Mucosa of rectum (tissue), 2 donors: Measurements from ENCODE around the gene NDRG2.
"Not testable (repeated sequence)": the region's sequence is repeated elsewhere in the genome, so short reads cannot be mapped to it uniquely, and the experiment has no call there.

ENCODE experiments used
- H3K27ac ChIP-seq, 2 donors: one replicate each; pipeline ENCODE4 v1.7.0; 2013; ENCODE audit warnings: inconsistent platforms in 2 of 2, low read depth in 2 of 2, low read length in 2 of 2
- H3K27me3 ChIP-seq, 2 donors: one replicate each; pipeline ENCODE4 v1.7.0; 2013; ENCODE audit warnings: low read length in 2 of 2; ENCODE audit not compliant: control insufficient read depth in 2 of 2, insufficient read depth in 2 of 2
- H3K36me3 ChIP-seq, 2 donors: one replicate each; pipeline ENCODE4 v1.7.0; 2013; ENCODE audit warnings: low read length in 2 of 2; ENCODE audit not compliant: control insufficient read depth in 2 of 2, insufficient read depth in 2 of 2
- H3K4me1 ChIP-seq, 2 donors: one replicate each; pipeline ENCODE4 v1.7.0; 2013; ENCODE audit warnings: low read length in 2 of 2, mild to moderate bottlenecking in 1 of 2; ENCODE audit not compliant: control insufficient read depth in 2 of 2, insufficient read depth in 2 of 2
- H3K4me3 ChIP-seq, 2 donors: one replicate each; pipeline ENCODE4 v1.7.0; 2013; ENCODE audit warnings: low read length in 2 of 2
- H3K9ac ChIP-seq, 2 donors: one replicate each; pipeline ENCODE4 v1.7.0; 2013; ENCODE audit warnings: low read length in 2 of 2, low read depth in 1 of 2, mild to moderate bottlenecking in 1 of 2
- H3K9me3 ChIP-seq, 2 donors: one replicate each; pipeline ENCODE4 v1.7.0; 2013; ENCODE audit warnings: low read length in 2 of 2; ENCODE audit not compliant: control insufficient read depth in 2 of 2
- donor health status: healthy.
- donor health status: Normal muscosa, but diverticular disease.

NDRG2 gene

DNA sequence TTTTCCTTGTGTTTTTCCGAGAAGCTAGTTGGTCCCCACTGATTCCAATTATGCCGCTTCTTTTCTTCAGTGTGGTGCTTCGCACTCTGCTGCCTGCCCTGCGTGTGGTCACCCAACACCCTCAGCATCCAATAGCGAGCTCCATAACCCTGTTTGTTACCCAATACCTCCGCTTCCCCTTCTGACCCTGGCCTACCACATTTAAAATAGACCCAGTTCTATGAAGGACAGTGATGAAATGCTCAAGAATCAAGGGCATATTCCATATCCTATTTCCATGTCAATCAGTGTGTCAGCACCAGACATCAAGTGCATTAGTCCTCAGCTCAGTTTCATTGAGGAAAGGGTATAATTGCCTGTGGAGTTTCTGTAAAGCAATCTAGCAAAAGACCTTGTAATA, 9.5 kb downstream of the NDRG2 start:
- Histone ChIP-seq H3K4me3 (no peak overlapping the region), H3K4me1 (no peaks in the 10 kb centered on the region), H3K9ac (no peak overlapping the region), H3K36me3 (peaks cover 26 to 36% of the 10 kb centered on the region in 2 donors), H3K9me3 (no peaks in the 10 kb centered on the region), H3K27ac (no peak overlapping the region), H3K27me3 (no peaks in the 10 kb centered on the region)

DNA sequence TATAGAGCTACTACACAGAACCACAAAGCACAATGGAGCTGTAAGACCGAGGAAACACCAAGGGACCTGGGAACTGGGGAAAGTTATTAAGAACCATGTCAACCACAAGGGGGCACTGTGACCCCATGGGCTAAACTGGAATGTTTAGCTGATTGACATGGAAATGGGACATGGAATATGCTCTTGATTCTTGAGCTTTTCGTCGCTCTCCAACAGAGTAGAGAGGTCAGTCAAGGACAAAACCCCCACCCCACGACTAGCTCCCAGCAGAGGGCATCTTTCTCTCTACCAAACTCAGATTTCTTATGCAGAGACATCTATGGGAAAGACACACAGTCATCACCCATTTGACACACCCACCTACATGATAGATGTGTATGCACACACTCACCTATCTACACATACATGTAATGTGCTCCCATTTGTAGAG, 10.1 kb downstream of the NDRG2 start:
- H3K27ac ChIP-seq: no peak overlapping the region
- H3K4me1 ChIP-seq: no peaks in the 10 kb centered on the region
- no peaks in the 10 kb centered on the region for H3K27me3 ChIP-seq
- no peak overlapping the region for H3K4me3 ChIP-seq
- H3K9ac ChIP-seq: no peak overlapping the region
- peaks cover 26 to 32% of the 10 kb centered on the region in 2 donors for H3K36me3 ChIP-seq
- H3K9me3 ChIP-seq: no peaks in the 10 kb centered on the region

DNA sequence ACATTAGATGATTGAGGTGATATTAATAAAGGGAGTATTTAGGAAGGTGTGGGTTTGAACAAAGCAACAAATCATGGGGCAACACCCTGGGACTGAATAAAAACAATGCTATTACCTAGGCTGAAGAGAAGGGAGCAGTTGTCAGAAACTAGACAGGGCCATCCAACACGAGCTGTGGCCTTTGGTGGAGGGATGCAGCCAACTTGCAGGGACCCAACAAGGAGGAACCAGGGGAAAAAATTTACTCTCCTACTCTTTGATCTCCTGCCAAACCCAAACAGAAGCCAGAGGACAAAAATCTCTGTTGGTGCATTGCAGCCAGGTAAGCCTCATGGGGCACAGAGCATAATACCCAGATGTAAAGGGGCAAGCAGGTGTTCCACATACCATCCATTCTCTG, 13.7 kb downstream of the NDRG2 start:
- Histone ChIP-seq H3K9ac (no peak overlapping the region), H3K9me3 (no peaks in the 10 kb centered on the region), H3K27me3 (no peaks in the 10 kb centered on the region)

DNA sequence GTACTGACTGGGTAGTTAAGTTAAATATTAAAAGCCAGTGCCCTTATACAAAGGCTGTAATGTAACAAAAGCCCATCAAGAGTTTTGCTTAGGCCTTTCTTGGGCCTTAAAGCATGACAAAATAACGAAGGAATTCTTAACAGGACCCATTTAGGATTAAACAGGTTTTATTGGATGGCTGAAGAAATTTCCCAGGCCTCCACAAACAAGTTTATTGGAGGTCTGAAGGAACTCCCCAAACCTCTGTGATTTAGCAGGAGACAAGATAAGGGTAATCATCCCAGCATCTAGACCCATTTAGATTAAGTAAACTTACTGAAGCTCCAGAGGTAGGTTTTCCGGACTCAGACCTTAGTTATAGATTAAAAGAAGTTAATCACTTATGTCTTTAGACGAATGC, 15.1 kb downstream of the NDRG2 start:
- H3K36me3 ChIP-seq, H3K9ac ChIP-seq, H3K27ac ChIP-seq, H3K4me3 ChIP-seq, H3K9me3 ChIP-seq, H3K27me3 ChIP-seq: not testable (repeated sequence)
- peaks cover 2 to 12% of the 10 kb centered on the region in 2 donors for H3K4me1 ChIP-seq

More for the DNA sequence above, 13.7 kb downstream of the NDRG2 start:
- Histone ChIP-seq H3K27ac (no peak overlapping the region), H3K4me1 (peaks cover 2 to 11% of the 10 kb centered on the region in 2 donors), H3K36me3 (no peaks in the 10 kb centered on the region), H3K4me3 (no peak overlapping the region)

DNA sequence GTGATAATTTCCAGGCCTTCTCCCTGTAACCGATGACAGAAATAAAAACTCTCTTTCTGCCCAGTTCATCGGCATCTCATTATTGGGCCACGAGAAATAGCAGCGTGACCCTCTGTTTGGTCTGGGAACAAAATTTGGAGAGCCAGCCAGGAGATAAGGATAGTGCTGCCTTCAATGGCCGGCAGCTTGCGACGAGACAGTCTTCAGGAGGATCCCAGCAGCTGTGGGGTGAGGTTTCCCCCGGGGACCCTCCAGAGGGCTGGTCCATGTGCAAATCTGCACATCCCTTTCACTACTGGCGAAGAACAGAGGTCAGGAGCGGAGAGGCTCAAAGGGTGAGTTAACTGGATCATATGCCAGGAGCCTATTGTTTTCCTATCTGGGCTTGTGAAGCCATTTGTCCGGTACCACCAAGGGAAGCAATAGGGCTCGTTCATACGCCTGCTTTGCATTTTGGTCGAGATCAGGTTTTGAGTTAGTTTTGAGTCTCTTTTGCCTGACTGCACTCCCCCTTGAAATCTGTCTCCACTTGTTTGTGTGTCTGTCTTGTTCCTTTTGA, 21.0 kb downstream of the NDRG2 start:
- Histone ChIP-seq H3K27me3 (no peaks in the 10 kb centered on the region), H3K9me3 (no peaks in the 10 kb centered on the region), H3K4me3 (no peak overlapping the region)

DNA sequence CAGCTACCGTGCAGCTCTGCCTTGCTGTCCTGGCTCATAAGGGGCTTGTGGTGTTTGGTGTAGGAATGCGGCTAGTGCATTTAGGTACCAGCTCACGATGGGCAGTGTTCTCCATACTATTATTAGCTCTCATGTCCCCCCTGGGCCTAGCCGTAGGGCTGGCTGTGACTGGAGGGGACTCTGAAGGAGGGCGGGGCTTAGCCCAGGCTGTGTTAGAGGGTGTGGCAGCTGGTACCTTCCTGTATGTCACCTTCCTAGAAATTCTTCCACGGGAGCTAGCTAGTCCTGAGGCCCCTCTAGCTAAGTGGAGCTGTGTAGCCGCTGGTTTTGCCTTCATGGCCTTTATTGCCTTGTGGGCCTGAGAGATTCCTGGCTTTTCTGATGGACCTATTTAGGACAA, 23.6 kb downstream of the NDRG2 start:
- Histone ChIP-seq H3K9ac (peak overlapping the region in 1 of 2 donors; percentile 19), H3K4me1 (peaks cover 21 to 37% of the 10 kb centered on the region in 2 donors), H3K36me3 (peaks cover 5 to 12% of the 10 kb centered on the region in 2 donors)

More for the DNA sequence above, 21.0 kb downstream of the NDRG2 start:
- H3K9ac ChIP-seq: no peak overlapping the region
- H3K36me3 ChIP-seq: no peaks in the 10 kb centered on the region
- H3K27ac ChIP-seq: peak overlapping the region in 1 of 2 donors; percentile 52
- peaks cover 20 to 22% of the 10 kb centered on the region in 2 donors for H3K4me1 ChIP-seq

DNA sequence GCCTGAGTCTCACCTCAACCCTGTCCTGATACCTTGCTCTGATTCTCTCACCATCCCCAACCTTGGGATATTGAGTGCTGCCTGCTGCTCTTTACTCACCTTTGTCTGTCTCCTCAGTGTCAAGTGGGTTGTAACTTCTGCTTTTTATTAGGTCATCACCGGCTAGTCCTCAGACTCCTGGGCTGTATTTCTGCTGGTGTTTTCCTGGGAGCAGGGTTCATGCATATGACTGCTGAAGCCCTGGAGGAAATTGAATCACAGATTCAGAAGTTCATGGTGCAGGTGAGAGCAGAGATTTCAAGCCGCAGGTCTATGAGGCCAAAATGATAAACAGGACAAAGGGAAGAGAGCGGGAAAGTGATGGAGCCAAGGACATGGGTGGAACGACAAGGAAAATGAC, 25.3 kb downstream of the NDRG2 start:
- Histone ChIP-seq H3K27ac (peak overlapping the region in 1 of 2 donors; percentile 50), H3K4me1 (peaks cover 23 to 43% of the 10 kb centered on the region in 2 donors), H3K4me3 (no peak overlapping the region), H3K27me3 (no peaks in the 10 kb centered on the region), H3K36me3 (peaks cover 21 to 28% of the 10 kb centered on the region in 2 donors), H3K9me3 (no peaks in the 10 kb centered on the region), H3K9ac (no peak overlapping the region)

More for the DNA sequence above, 23.6 kb downstream of the NDRG2 start:
- H3K9me3 ChIP-seq: no peaks in the 10 kb centered on the region
- H3K4me3 ChIP-seq: no peak overlapping the region
- no peaks in the 10 kb centered on the region for H3K27me3 ChIP-seq
- no peak overlapping the region for H3K27ac ChIP-seq

DNA sequence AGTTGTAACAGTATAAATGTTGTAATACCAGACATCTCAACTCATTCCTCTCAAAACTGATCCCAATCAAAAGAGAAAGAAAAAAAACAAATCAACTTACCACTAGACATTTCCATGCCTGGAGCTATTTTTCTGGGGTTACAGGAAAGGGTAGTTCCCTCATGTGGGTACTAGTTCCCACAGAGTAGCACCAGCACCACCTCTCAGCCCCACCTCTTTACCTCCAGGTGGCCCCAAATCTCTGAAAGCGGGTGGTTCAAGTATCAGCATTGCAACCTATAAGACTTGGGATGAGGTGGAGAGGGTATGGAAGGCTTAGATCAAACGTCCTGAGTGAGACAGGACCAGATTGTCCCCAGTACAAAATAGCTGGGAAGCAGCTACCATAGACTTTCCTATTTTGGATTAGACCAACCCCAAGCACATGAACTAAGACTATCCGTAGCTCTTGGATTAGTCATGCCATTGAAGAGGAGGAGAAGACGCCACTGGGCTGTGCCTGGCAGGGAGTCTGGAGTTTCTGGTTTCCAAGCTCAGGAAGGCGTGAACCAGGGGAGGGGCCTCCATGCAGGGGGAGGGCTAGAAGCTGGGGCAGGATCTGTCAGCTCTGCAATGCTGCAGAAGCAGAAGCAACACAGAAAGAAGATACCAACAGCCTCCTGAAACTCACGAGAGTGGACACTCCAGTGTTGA, 26.0 kb downstream of the NDRG2 start, which contains the start of gene SLC39A2:
Gene SLC39A2 (plus strand): TSS at position 620 of the 693 bp plus-strand sequence. CDS start 154 bp downstream, outside the sequence.
- peak within 1 kb of the TSS; percentile 4 to 34 for H3K9ac ChIP-seq
- H3K27me3 ChIP-seq: no peaks in the 10 kb centered on the region
- no peaks in the 10 kb centered on the region for H3K9me3 ChIP-seq
- peak within 1 kb of the TSS; percentile 49 to 64 for H3K4me3 ChIP-seq
- peaks cover 23 to 43% of the 10 kb centered on the region in 2 donors for H3K4me1 ChIP-seq
- H3K36me3 ChIP-seq: peaks cover 29 to 36% of the 10 kb centered on the region in 2 donors
- H3K27ac ChIP-seq: peak within 1 kb of the TSS; percentile 50 to 65

DNA sequence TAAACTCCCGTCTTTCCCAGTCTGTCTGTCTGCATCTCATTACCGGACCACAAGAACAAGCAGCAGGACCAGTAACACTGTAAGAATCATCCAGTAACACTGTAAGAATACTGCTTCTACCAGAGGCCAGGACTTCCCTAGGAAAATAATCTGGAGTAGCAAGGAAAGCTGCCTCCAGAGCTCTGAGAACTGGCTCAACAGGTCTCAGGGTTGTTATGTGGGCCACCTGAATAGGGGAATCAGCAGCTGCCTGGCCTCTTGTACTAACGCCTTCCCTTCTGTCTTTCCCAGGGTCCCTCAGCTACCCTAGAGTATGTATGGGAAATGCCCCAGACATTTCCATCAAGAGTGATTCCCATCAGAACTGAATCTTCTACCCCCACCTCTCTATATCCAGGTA, 26.7 kb downstream of the NDRG2 start:
- peak overlapping the region; percentile 4 to 34 for H3K9ac ChIP-seq
- H3K4me3 ChIP-seq: peak overlapping the region; percentile 49 to 64
- H3K4me1 ChIP-seq: peaks cover 23 to 43% of the 10 kb centered on the region in 2 donors
- H3K9me3 ChIP-seq: no peaks in the 10 kb centered on the region
- peaks cover 32 to 40% of the 10 kb centered on the region in 2 donors for H3K36me3 ChIP-seq
- H3K27me3 ChIP-seq: no peaks in the 10 kb centered on the region
- H3K27ac ChIP-seq: peak overlapping the region in 1 of 2 donors; percentile 50

DNA sequence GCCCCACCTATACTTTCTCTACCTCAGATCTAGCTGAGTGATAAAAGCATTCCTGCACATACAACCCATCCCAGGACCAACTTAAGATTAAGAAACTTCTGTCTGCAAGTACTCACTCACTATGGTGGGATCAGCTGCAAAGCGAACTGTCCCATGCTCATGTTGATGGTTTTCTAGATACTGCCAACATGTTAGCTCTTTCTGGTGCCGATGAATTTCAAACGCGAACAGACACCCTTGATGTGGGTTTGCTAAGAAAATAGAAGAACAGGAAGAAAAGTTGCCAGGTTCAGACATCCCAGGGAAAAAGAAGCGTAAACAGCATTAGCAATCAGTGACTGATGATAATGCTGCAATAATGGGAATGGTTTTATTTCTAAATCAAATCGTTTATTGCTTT, 27.3 kb downstream of the NDRG2 start:
- peaks cover 37 to 46% of the 10 kb centered on the region in 2 donors for H3K36me3 ChIP-seq

More for the DNA sequence above, 27.3 kb downstream of the NDRG2 start:
- Histone ChIP-seq H3K27ac (peak overlapping the region; percentile 27 to 35), H3K9me3 (no peaks in the 10 kb centered on the region), H3K4me1 (peaks cover 20 to 41% of the 10 kb centered on the region in 2 donors), H3K9ac (no peak overlapping the region), H3K4me3 (peak overlapping the region; percentile 49 to 64), H3K27me3 (no peaks in the 10 kb centered on the region)
